Measurements from ENCODE around the gene FKBP11. TPM values are rescaled to one million over a fixed set of nuclear protein-coding genes. Genes with fewer than 3 reads are reported as not detected.
A peak's percentile ranks its signal among the peaks of the same experiment; 100 is the strongest.

Gene FKBP11
- total and polyA plus RNA-seq, 8 donors: 7.6 to 63.6 (median 30.6) TPM

- Histone ChIP-seq H3K27me3 (peaks cover 0 to 28% (median 0%) of the 10 kb centered on the region in 3 donors), H3K36me3 (no peaks in the 10 kb centered on the region), H3K27ac (peak overlapping the region; percentile 78 to 94 (median 81)), H3K9me3 (no peaks in the 10 kb centered on the region), H3K4me1 (peaks cover 14 to 35% (median 26%) of the 10 kb centered on the region in 4 donors), H3K4me3 (no peak overlapping the region)
- intact Hi-C loops (cut with DNase I; ENCODE audit: low total_unique reads): no loop called here
- DNase-seq: peak in 1 of 2 donors; percentile 36
- no peak for TF ChIP-seq CTCF (IDR thresholded peaks at IDR 0.05)
- no peak for TF ChIP-seq EP300 (IDR thresholded peaks at IDR 0.05)
- TF ChIP-seq POLR2A (IDR thresholded peaks at IDR 0.05): no peak
- WGBS, 5 donors: 27 to 65% (median 41%) methylated on average over 3 of the region's 3 CpGs
Observed at GRCh38 chr12:48882972-48883304, 42.4 kb downstream of the FKBP11 start.

- Histone ChIP-seq H3K4me3 (peak overlapping the region in 2 of 4 donors; percentile 4 to 15), H3K27ac (peak overlapping the region; percentile 78 to 94 (median 81)), H3K36me3 (no peaks in the 10 kb centered on the region), H3K9me3 (no peaks in the 10 kb centered on the region), H3K27me3 (peaks cover 0 to 28% (median 0%) of the 10 kb centered on the region in 3 donors), H3K4me1 (peaks cover 14 to 35% (median 26%) of the 10 kb centered on the region in 4 donors)
- TF ChIP-seq POLR2AphosphoS5 (IDR thresholded peaks at IDR 0.05): peak in 2 of 3 donors; percentile 32 to 55
- TF ChIP-seq CTCF (IDR thresholded peaks at IDR 0.05): no peak
- TF ChIP-seq POLR2A (IDR thresholded peaks at IDR 0.05): no peak
- TF ChIP-seq EP300 (IDR thresholded peaks at IDR 0.05): peak; percentile 43
- 7 to 17% (median 10%) methylated on average over 10 of the region's 10 CpGs for WGBS, 5 donors
- peak; percentile 56 to 76 for DNase-seq
- intact Hi-C loops (cut with DNase I; ENCODE audit: low total_unique reads): no loop called here
Observed at GRCh38 chr12:48882315-48882687, 43.0 kb downstream of the FKBP11 start.

GRCh38 chr12:48881686-48882314 is 43.5 kb downstream of the FKBP11 start:
- H3K27ac ChIP-seq: peak overlapping the region; percentile 78 to 94 (median 81)
- intact Hi-C loops (cut with DNase I; ENCODE audit: low total_unique reads): no loop called here
- no peak for TF ChIP-seq EP300 (IDR thresholded peaks at IDR 0.05)

DNA sequence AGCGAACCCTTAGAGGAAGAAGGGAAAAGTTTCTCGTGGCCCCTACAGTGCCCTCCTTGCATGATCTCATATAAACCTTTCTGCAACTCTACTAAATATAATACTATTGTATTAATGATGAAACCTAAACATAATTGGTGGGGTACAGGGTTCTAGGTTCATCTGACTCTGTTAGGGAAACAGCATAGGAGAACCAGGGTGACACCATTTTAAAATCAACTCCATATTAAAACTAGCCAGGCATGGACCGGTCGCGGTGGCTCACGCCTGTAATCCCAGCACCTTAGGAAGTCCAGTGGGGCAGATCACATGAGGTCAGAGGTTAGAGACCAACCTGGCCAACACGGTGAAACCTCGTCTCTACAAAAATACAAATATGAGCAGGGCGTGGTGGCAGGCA is 44.6 kb downstream of the FKBP11 start:
- TF ChIP-seq POLR2A (IDR thresholded peaks at IDR 0.05) (no peak), POLR2AphosphoS5 (IDR thresholded peaks at IDR 0.05) (no peak), CTCF (IDR thresholded peaks at IDR 0.05) (no peak), EP300 (IDR thresholded peaks at IDR 0.05) (no peak)
- no peaks in the 10 kb centered on the region for H3K36me3 ChIP-seq

More at GRCh38 chr12:48881686-48882314, 43.5 kb downstream of the FKBP11 start:
- 33 to 48% (median 36%) methylated on average over 9 of the region's 9 CpGs for WGBS, 5 donors
- peaks cover 14 to 35% (median 26%) of the 10 kb centered on the region in 4 donors for H3K4me1 ChIP-seq
- no peaks in the 10 kb centered on the region for H3K9me3 ChIP-seq
- peak overlapping the region in 2 of 4 donors; percentile 4 to 15 for H3K4me3 ChIP-seq
- no peaks in the 10 kb centered on the region for H3K36me3 ChIP-seq
- peaks cover 0 to 28% (median 0%) of the 10 kb centered on the region in 3 donors for H3K27me3 ChIP-seq
- DNase-seq: no peak

GRCh38 chr12:48878548-48878947 is 46.7 kb downstream of the FKBP11 start:
- intact Hi-C loops (cut with DNase I; ENCODE audit: low total_unique reads): no loop called here
- H3K36me3 ChIP-seq: no peaks in the 10 kb centered on the region
- H3K27me3 ChIP-seq: peaks cover 0 to 26% (median 0%) of the 10 kb centered on the region in 3 donors
- no peak overlapping the region for H3K27ac ChIP-seq
- 44 to 67% (median 48%) methylated on average over 2 of the region's 2 CpGs for WGBS, 5 donors
- DNase-seq: no peak
- TF ChIP-seq CTCF (IDR thresholded peaks at IDR 0.05) (no peak), POLR2AphosphoS5 (IDR thresholded peaks at IDR 0.05) (no peak), POLR2A (IDR thresholded peaks at IDR 0.05) (no peak), EP300 (IDR thresholded peaks at IDR 0.05) (no peak)
- no peak overlapping the region for H3K4me3 ChIP-seq
- H3K4me1 ChIP-seq: peaks cover 6 to 35% (median 23%) of the 10 kb centered on the region in 4 donors
- no peaks in the 10 kb centered on the region for H3K9me3 ChIP-seq

More for the DNA sequence above, 44.6 kb downstream of the FKBP11 start:
- H3K27ac ChIP-seq: peak overlapping the region in 1 of 5 donors; percentile 81
- no peak for DNase-seq
- WGBS, 5 donors: 74 to 83% (median 78%) methylated on average over 9 of the region's 9 CpGs
- H3K9me3 ChIP-seq: no peaks in the 10 kb centered on the region
- H3K4me1 ChIP-seq: peaks cover 14 to 35% (median 23%) of the 10 kb centered on the region in 4 donors
- no peak overlapping the region for H3K4me3 ChIP-seq
- intact Hi-C loops (cut with DNase I; ENCODE audit: low total_unique reads): no loop called here
- H3K27me3 ChIP-seq: peaks cover 0 to 28% (median 0%) of the 10 kb centered on the region in 3 donors
